NCI-H2227 treated with DMSO at 0.1 percent for 48 hours (cell line): ENCODE results near the gene MFN2.
"Not testable (repeated sequence)": the region's sequence is repeated elsewhere in the genome, so short reads cannot be mapped to it uniquely, and the experiment has no call there.

Experiments
- DNase-seq: peaks from one replicate; lab custom pipeline; 2025; lab: John Stamatoyannopoulos, UW

MFN2 gene

DNA sequence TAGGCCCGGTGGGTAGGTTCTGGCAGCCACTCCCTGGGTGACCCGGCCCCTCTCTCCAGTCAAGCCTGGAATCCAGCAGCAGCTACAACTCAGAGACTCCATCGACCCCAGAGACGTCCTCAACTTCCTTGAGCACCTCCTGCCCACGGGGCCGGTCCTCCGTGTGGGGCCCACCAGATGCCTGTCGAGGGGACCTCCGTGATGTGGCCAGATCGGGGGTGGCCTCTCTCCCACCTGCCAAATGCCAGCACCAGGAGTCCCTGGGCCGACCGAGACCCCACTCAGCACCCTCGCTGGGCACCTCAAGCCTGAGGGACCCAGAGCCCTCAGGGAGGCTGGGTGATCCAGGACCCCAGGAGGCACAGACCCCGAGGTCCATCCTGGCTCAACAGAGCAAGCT is 41.8 kb downstream of the MFN2 start:
- no peak for DNase-seq

DNA sequence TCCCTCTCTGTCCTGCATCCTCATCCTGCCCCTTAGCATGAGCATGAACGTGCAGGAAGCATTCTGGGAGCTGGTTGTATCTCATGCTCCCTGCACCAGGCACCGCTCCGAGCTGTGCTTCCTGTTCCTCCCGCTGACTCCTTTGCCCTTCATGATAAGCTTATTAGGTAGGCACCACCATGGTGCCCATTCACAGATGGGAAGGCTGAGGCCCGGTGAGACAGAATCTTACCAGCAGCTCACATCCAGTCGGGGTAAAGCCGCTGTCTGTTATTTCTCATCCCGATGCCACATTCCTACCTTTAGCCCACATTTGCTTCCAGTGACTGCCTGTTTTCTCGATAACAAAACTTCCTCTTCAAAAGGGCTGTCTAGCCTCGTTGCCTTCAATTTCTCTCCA is 46.3 kb downstream of the MFN2 start:
- no peak for DNase-seq

DNA sequence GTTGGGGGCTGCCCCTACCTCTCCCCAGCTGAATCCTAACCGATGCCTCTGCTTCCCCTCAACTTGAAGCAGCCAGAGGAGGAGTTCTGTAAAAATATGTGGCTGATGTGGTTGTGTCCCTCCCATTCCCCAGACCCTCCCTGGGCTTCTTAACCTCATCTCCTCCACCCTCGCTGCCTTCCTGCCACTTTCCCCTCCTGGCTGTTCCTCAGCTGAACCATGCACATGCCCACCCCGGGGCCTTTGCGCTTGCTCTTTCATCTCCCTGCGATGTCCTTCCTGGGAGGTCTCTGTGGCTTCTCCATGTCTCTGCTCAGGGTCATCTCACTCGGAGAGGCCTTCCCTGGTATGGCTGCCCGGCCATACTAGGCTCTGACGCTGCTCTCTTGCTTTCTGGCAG is 48.0 kb downstream of the MFN2 start:
- DNase-seq = no peak

DNA sequence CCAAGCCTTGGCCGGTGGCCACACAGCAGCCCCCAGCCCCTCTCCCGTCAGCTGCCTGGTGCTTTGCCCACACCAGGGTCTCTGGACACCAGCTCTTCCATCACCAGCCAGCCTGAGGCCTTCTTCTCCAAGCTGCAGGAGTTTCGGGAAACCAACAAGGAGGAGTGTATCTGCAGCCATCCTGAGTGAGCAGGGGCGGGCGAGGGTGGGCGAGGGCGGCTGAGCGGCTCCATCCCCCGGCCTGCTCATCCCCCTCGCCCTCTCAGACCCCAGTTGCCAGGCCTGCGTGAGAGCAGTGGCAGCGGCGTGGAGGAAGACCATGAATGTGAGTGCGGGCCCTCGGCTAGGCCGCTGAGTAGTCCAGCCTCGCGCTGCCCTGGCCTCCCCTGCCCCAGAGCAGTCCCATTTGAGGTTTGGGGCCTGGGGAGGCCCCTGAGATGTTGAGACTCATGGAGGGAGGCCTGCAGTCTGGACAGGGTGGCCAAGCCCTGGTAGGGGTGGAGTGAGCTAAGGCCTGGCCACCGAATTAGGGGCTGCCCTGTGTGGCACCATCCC is 48.8 kb downstream of the MFN2 start:
- DNase-seq = no peak

DNA sequence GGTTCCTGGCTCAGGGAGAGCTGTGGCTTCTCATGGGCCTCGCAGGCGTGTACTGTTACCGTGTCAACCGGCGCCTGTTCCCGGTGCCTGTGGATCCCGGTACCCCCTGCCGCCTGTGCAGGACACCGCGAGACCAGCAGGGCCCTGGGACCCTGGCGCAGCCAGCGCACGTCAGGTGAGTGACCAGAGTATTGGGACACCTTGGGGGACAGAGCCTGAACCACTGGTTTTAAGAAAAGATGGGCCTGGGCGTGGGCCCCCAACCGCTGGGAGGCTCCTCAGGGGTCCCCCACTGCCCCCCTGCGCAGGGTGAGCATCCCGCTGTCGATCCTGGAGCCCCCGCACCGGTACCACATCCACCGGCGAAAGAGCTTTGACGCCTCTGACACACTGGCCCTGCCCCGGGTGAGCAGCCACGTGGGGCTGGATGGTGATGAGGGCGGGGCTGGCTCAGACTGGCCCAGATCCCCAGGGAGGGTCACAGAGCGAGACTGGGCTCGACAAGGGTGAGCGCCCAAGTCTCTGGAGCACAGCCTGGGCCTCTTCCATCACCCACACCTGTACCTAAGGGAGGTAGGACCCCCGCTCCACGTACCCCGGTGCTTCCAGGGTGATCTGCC is 49.6 kb downstream of the MFN2 start:
- no peak for DNase-seq

DNA sequence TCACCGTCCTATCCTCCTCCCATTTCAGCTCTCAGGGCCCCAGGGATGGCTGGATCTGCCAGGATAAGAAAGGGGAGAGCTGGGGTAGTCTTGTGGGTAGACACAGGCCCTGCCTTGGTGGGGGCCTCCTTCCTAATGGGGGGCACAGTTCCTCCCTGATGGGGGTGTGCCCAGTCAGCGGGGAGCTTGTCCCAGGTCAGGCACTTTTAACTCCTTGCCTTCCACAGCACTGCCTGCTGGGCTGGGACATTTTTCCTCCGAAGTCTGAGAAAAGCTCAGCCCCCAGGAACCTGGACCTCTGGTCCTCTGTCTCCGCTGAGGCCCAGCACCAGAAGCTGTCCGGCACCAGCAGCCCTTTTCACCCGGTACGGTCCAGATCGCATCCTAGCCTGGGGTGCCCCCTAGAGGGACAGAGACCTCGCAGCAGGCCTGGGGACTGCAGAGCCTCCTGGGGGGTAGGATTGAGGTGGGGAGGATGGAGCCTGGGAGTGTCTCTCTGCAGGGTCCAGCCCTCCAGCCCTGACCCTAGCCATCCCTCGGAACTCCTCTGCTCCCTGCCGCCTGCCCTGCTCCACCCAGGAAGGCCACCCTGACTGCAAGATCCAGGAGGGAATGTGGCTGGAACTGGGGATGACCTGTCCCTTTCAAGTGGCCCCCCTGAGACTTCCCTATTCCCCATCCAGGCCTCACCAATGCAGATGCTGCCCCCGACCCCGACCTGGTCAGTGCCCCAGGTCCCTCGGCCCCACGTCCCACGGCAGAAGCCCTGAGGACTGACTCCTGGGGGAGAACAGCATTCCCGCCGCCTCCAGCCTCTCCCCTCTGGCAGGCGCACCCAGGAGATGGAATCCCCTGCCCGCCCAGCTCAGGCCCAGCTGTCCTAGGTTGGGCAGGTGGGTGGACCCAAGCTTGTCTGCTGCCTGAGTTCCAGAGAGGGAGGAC is 51.1 kb downstream of the MFN2 start:
- no peak for DNase-seq

DNA sequence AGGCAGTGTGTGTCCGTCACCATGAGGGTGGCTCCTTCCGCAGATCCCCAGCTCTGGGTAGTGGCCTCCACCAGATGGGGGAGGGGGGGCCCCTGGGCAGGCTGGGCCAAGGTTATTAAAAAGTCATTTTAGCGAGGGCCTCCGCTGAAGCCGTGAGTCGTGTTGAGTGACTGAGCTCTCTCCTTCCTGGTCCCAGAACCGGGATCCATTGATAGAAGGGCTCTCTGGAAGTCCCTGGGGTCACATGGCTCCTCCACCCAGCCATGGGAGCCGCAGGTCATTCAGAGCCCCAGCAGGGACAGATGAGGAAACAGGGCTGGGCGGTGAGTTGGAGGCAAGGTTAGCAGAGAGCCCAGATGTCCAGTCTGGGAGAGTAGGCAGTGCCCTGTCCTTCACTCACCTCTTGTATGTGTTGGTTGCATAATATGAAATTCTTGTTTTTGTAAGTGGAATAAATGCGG is 51.9 kb downstream of the MFN2 start:
- no peak for DNase-seq

DNA sequence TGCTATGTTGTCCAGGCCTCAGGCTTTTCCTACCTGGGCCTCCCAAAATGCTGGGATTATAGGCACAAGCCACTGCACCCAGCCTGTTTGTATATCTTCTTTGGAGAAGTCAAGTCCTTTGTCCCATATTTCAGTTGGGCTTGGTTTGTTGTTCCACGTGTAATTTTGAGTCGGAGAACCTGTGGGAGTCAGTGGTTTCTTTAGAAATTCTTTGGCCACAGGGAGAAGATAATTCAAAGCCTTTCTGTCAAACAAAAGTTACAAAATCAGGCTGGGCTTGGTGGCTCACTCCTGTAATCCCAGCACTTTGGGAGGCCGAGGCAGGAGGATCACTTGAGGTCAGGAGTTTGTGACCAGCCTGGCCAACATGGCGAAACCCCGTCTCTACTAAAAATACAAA is 53.2 kb downstream of the MFN2 start:
- not testable (repeated sequence) for DNase-seq

DNA sequence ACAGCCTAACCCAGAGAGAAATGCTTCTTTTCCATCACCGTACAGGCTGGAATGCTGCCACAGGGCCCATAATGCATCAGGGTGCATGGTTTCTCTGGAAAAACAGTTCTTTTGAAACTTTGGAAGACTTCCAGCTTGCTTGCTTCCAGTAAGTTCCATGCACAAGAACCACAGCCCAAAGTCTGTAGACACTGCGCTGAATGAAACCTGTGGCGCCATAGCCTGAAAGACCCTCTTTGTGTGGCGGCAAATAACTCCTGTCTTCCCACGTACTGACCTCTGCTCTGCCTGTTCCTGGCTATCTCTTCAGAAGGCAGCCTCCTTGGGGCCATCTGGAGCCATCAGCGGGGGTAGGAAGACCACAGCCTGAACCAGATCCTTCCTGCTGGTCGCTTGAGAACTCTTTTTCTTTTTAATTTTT is 54.1 kb downstream of the MFN2 start:
- no peak for DNase-seq

DNA sequence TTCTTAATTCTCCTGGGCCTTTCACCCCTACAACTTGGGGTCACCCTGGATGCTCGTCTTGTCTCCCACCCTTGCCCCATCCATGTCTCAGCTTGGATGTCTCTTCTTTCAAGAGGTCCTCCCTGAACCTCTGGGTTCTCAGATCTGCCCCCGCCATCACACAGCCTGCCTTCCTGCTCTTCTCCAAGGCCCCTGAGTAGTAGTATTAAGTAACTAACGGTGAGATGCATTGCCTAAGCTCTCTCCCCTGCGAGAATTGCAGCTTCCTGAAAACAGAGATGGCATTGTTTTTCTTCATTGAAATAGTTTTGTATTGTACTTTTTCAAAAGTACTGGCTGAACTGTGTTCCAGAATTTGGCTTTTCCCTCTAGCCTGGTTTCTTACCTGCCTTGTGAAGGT is 55.1 kb downstream of the MFN2 start:
- no peak for DNase-seq

DNA sequence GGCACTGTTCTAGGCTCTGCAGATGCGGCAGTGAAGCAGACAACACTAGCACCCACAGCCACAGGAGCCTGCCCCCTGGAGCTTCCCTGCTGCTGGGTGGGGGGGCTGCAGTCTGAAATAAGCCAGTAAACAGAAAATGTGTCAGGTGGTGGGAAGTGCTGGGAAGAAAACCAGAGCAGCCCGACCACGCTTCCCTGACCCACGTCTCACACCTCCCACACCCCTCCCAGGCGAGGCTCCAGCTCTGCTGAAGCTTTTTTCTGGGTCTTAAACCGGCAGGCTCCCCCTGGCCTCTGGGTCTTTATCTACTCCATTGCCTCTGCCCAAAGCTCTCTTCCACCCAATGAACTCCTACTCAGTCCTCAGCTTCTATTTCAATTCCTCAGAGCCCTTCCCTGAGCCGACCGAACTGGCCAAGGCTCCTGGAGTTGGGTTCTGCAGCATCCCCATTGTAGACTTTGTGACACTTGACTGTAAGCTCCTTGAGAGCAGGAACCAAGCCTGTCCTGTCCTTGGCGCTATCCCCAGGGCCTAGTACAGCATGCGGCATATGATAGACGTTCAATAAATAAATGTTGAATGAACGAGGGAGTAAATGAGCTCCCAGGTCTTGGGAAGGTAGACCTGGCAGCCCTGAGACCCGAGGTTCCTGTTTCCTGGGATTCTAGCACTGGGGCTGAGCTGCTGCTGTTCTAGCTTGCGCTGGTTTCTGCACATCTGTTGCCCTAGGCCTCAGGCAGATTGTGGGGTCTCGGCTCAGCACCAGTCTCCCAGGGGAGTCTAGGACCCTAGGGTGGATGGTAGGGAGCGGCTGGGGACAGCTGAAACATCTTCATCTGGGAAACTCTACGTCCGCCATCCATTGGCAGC is 57.5 kb downstream of the MFN2 start:
- DNase-seq = no peak

DNA sequence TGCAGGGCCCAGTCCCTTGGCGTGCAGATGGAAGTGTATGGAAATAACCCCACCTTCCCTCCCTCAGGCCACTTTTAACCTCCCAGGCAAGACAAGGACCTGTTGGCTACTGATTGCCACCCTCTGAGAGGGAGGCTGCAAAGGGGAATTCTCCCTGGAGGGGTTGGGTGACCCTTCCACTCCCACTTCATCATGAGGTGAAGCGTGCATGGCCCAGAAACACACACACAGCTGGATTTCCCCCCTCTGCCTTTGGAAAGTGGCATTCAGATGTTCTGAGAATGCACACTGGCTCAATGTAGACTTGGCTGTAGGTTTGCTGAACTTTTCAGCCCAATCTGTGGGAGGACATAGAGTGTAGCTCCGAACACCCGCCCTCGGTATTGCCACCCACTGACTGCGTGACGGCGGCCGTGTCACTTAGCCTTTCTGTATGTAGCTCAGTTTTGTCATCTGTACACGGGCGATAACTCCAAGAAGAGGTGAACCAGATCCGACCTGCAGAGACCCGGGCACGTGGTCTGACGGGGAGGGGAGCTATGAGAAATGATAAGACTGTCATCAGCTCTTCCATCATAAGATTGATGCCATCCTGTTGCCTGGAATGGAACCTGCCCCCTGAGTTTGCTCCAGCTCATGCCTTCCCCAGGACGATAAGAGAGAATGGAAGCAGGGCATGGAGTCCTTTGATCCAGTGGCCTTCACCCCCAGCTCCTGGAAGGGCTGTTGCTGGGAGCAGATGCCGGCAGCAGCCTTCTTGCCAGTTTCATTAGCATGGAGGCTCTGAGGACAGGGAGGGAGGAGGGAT is 58.3 kb downstream of the MFN2 start:
- no peak for DNase-seq

DNA sequence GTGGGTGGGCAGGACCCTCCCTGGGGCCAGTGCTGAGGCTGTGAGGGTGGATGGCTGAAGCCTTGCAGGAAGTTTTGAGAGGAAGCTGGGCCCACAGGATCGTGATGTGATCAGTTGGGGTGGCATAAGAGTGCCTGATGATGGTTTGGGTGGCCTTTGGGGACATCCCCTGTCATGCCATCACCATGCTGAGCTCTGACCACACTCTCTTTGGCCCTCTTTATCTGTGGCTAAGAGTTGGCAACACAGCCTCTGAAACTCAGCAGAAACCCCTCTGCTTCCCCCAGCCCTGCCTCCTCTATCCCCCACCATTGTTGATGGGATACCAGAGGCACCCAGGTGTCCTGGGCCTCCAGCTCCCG is 58.9 kb downstream of the MFN2 start:
- no peak for DNase-seq

DNA sequence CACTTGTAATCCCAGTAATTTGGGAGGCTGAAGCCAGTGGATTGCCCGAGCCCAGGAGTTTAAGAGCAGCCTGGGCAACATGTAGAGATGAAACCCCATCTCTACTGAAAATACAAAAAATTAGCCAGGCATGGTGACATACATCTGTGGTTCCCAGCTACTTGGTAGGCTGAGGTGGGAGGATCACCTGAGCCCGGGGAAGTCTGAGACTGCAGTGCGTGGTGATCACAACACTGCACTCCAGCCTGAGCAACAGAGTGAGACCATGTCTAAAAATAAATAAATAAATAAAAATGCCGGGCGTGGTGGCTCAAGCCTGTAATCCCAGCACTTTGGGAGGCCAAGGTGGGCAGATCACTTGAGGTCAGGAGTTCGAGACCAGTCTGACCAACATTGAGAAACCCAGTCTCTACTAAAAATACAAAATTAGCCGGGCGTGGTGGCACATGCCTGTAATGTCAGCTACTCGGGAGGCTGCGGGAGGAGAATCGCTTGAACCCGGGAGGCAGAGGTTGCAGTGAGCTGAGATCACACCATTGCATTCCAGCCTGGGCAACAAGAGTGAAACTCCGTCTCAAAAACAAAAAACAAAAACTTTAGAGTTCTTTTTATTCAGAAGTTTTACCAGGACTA is 59.7 kb downstream of the MFN2 start:
- DNase-seq = not testable (repeated sequence)

DNA sequence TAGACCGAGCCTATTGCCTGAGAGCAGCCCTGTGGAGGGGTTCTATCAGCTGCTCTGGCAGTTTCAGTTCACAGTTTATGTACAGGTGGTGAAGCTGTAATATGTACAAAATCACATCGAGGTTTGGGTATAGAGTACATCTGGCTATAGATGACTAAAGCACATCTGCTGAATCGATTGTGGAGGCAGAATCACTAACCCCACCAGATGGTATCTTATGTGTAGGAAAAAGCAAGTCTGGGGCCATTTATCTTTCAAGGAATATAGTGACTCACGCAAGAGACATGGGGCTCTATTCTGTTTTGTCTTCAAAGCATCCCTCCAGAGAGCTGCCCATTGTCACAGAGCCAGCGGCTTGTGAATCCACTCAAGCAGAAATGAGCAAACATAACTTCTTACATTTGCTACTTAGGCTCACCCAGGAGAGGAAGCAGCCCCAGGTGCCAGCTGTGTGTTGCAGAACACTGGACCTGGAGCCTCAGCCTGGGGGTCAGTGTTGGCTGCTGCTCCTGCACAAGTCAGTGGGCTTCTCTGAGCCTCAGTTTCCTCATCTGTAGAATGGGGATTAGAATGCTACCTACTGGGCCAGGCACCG is 60.3 kb downstream of the MFN2 start:
- DNase-seq = no peak

DNA sequence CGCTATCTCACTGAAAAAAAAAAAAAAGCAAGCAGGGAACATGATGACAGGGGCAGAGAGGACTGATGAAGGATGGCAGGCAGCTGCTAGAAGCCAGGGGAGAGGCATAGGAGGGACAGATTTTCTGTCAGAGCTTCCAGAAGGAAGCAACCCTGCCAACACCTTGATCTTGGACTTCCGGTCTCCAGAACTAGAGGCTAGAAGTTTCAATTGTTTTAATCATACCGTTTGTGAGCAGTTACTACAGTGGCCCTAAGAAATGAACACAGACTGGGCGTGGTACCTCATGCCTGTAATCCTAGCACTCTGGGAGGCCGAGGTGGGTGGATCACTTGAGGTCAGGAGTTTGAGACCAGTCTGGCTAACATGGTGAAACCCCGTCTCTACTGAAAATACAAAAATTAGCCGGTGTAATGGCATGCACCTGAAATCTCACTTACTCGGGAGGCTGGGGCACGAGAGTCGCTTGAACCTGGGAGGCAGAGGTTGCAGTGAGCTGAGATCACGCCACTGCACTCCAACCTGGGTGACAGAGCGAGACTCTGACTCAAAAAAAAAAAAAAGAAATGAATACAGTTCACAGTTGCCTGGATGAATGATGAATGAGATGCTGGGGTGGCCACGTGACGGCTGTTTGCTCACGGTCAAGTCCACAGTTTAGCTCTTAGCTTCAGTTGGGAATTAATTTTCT is 64.1 kb downstream of the MFN2 start:
- DNase-seq = not testable (repeated sequence)

DNA sequence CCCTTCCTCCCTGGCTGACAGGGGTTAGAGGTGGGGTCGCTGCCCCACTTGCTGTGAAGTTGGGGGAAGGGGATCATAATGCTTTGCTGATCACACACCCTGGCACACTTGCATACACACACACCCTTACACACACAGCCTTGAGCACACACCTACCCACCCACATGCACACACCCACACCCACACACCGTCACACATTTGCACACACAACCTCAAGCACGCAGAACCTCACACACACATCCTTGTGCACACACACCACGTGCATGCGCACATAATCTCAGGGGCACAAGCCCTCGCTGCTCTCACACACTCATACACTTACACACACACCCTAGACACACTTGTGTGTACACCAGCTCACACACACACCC is 66.5 kb downstream of the MFN2 start:
- DNase-seq = no peak

DNA sequence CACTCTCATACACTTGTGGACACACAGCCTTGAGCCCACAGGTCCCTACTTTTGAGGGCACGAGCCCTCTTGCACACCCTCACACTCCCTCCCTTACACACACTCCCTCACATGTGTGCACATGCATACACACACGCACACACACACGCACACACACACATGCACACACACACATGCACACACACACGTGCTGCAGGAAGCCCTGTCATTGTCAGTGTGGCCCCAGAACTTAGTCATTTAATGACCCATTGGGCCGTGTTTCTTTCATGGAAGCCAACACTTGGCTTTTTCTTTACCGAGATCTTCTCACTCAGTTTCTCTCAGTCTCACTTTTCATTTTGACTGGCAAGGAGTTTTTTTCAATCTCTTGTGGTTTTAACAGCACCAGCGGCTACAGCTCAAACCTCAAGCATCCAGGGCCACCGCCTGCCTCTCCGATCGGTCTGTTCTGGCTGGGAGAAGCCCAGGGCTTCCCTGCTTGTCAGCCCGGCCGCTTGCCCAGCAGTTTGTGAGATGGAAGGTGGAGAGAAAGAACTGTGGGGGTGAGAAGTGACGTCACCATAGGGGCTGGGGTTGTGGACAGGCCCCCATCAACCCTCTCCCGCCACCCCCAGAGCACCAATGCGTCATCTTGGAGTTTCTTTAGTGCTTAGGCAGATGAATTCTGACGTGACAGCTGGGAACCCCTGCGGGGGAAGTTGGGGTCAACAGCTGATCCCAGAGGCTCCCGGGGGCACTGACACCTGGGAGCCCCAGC is 67.1 kb downstream of the MFN2 start:
- no peak for DNase-seq

DNA sequence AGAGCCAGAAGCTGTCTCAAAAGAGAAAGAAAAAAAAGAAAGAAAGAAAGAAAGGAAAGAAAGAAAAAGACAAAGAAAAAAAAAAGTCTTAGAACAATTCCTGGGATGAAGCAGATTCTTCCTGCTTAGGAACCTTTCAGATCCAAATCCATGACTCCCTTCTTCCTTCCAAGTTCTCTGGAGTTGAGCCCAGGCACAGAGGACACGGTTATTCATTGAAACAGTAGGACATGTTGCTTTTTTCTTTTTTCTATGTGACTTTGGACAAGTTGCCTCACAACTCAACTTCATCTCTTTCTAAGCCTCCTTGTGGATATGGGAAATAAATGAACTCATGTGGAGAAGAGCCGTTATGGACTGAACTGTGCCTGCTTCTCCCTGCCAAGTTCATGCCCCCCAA is 68.1 kb downstream of the MFN2 start:
- no peak for DNase-seq
